H9 (cell line): ENCODE measurements around the gene CEP126. TPM values are rescaled to one million over a fixed set of nuclear protein-coding genes. Genes with fewer than 3 reads are reported as not detected.

ENCODE experiments used
- DNase-seq: peaks from one replicate; pipeline ENCODE4 v3.0.0-alpha.2; 2017
- H2AFZ ChIP-seq: one replicate; pipeline ENCODE4 v1.6.1; 2013; ENCODE audit warnings: mild to moderate bottlenecking, low read length, control low read depth, moderate library complexity
- H2AK5ac ChIP-seq: 2 replicates; pipeline ENCODE4 v1.6.1; 2013; ENCODE audit warnings: low read length, control low read depth, mixed read lengths; ENCODE audit not compliant: insufficient read length
- H2BK120ac ChIP-seq: one replicate; pipeline ENCODE4 v1.6.1; 2013; ENCODE audit warnings: low read depth, mild to moderate bottlenecking, low read length, control low read depth, inconsistent platforms; ENCODE audit not compliant: poor library complexity, severe bottlenecking
- H2BK12ac ChIP-seq: 2 replicates; pipeline ENCODE4 v1.6.1; 2013; ENCODE audit warnings: low read length, control low read depth, mixed read lengths, low read depth; ENCODE audit not compliant: insufficient read length
- H2BK15ac ChIP-seq: 2 replicates; pipeline ENCODE4 v1.6.1; 2013; ENCODE audit warnings: low read depth, low read length, control low read depth
- H2BK20ac ChIP-seq: one replicate; pipeline ENCODE4 v1.6.1; 2013; ENCODE audit warnings: low read depth, mild to moderate bottlenecking, low read length, control low read depth, inconsistent platforms; ENCODE audit not compliant: poor library complexity, severe bottlenecking
- H2BK5ac ChIP-seq: 2 replicates; pipeline ENCODE4 v1.6.1; 2013; ENCODE audit warnings: low read length, control low read depth, mixed read lengths; ENCODE audit not compliant: insufficient read length
- H3K14ac ChIP-seq: 2 replicates; pipeline ENCODE4 v1.6.1; 2013; ENCODE audit warnings: low read length, control low read depth; ENCODE audit not compliant: insufficient read depth
- H3K18ac ChIP-seq: 2 replicates; pipeline ENCODE4 v1.6.1; 2013; ENCODE audit warnings: low read depth, mild to moderate bottlenecking, mixed read lengths, low read length, control low read depth; ENCODE audit not compliant: insufficient read length
- H3K23ac ChIP-seq: 2 replicates; pipeline ENCODE4 v1.6.1; 2013; ENCODE audit warnings: low read length, control low read depth, mixed read lengths, low read depth; ENCODE audit not compliant: insufficient read length
- H3K23me2 ChIP-seq: 2 replicates; pipeline ENCODE4 v1.6.1; 2013; ENCODE audit warnings: low read depth, mild to moderate bottlenecking, mixed read lengths, low read length, control low read depth; ENCODE audit not compliant: insufficient read length, poor library complexity, severe bottlenecking
- H3K27ac ChIP-seq: 2 replicates; pipeline ENCODE4 v1.5.1; 2013; ENCODE audit warnings: low read length, control low read depth, mixed read lengths, low read depth; ENCODE audit not compliant: insufficient read length
- H3K27me3 ChIP-seq: 2 replicates; pipeline ENCODE4 v1.6.1; 2013; ENCODE audit warnings: low read length, control low read depth, inconsistent platforms; ENCODE audit not compliant: insufficient read depth
- H3K4ac ChIP-seq: 2 replicates; pipeline ENCODE4 v1.6.1; 2013; ENCODE audit warnings: low read depth, mild to moderate bottlenecking, control low read depth, inconsistent platforms, low read length, moderate library complexity
- H3K4me1 ChIP-seq: 2 replicates; pipeline ENCODE4 v1.6.1; 2013; ENCODE audit warnings: low read length, control low read depth, inconsistent platforms; ENCODE audit not compliant: insufficient read depth
- H3K4me2 ChIP-seq: 2 replicates; pipeline ENCODE4 v1.6.1; 2013; ENCODE audit warnings: low read length, control low read depth, mixed read lengths; ENCODE audit not compliant: insufficient read length, insufficient read depth
- H3K56ac ChIP-seq: 2 replicates; pipeline ENCODE4 v1.6.1; 2013; ENCODE audit warnings: low read depth, mild to moderate bottlenecking, mixed read lengths, low read length, control low read depth; ENCODE audit not compliant: insufficient read length
- H3K79me1 ChIP-seq: 2 replicates; pipeline ENCODE4 v1.6.1; 2013; ENCODE audit warnings: low read depth, mild to moderate bottlenecking, moderate library complexity, low read length, control low read depth, inconsistent platforms; ENCODE audit not compliant: insufficient read depth, poor library complexity, severe bottlenecking
- H3K79me2 ChIP-seq: 2 replicates; pipeline ENCODE4 v1.6.1; 2013; ENCODE audit warnings: low read length, control low read depth, inconsistent platforms; ENCODE audit not compliant: insufficient read depth
- H3K9ac ChIP-seq: 2 replicates; pipeline ENCODE4 v1.6.1; 2013; ENCODE audit warnings: low read length, control low read depth, mixed read lengths; ENCODE audit not compliant: insufficient read length; ENCODE audit errors: extremely low read depth
- H3K9me3 ChIP-seq: one replicate; pipeline ENCODE4 v1.6.1; 2013; ENCODE audit warnings: low read depth, low read length, inconsistent platforms; ENCODE audit not compliant: control insufficient read depth
- H3T11ph ChIP-seq: one replicate; pipeline ENCODE4 v1.6.1; 2013; ENCODE audit warnings: mild to moderate bottlenecking, low read length, control low read depth, inconsistent platforms
- H4K20me1 ChIP-seq: one replicate; pipeline ENCODE4 v1.6.1; 2013; ENCODE audit not compliant: control insufficient read depth, insufficient read length, insufficient read depth
- H4K5ac ChIP-seq: 2 replicates; pipeline ENCODE4 v1.6.1; 2013; ENCODE audit warnings: low read depth, mild to moderate bottlenecking, mixed read lengths, low read length, control low read depth; ENCODE audit not compliant: insufficient read length
- H4K8ac ChIP-seq: replicated peaks from 2 replicates; pipeline ENCODE4 v1.6.1; 2013; ENCODE audit warnings: low read length, control low read depth, mixed read lengths, low read depth; ENCODE audit not compliant: insufficient read length
- H4K91ac ChIP-seq: 2 replicates; pipeline ENCODE4 v1.6.1; 2013; ENCODE audit warnings: low read depth, mild to moderate bottlenecking, moderate library complexity, mixed read lengths, low read length, control low read depth; ENCODE audit not compliant: insufficient read length
- H3K27ac Mint-ChIP-seq, 3 experiments: 2 replicates in 2 of 3; 3 replicates in 1 of 3; pipeline ENCODE4 v1.8.0; 2020 to 2021; ENCODE audit warnings: mixed read lengths in 3 of 3, mild to moderate bottlenecking in 1 of 3, moderate library complexity in 1 of 3
- H3K27me3 Mint-ChIP-seq: 2 replicates; pipeline ENCODE4 v1.8.0; 2021; ENCODE audit warnings: low read depth, mild to moderate bottlenecking, moderate library complexity, mixed read lengths
- H3K36me3 Mint-ChIP-seq, 3 experiments: 2 replicates in 2 of 3; 3 replicates in 1 of 3; pipeline ENCODE4 v1.8.0; 2020 to 2021; ENCODE audit warnings: low read depth in 3 of 3, mixed read lengths in 3 of 3; ENCODE audit not compliant: insufficient read depth in 1 of 3
- H3K4me1 Mint-ChIP-seq, 2 experiments: 2 replicates each; pipeline ENCODE4 v1.8.0; 2020; ENCODE audit warnings: mixed read lengths in 2 of 2
- H3K4me3 Mint-ChIP-seq, 2 experiments: 2 replicates in 1 of 2; 3 replicates in 1 of 2; pipeline ENCODE4 v1.8.0; 2020 to 2021; ENCODE audit warnings: mild to moderate bottlenecking in 2 of 2, mixed read lengths in 2 of 2, moderate library complexity in 1 of 2
- H3K9me3 Mint-ChIP-seq, 2 experiments: 2 replicates in 1 of 2; 3 replicates in 1 of 2; pipeline ENCODE4 v1.8.0; 2020; ENCODE audit warnings: mild to moderate bottlenecking in 2 of 2, mixed read lengths in 2 of 2, moderate library complexity in 1 of 2
- WGBS: extraction: QIAGEN DNeasy Blood & Tissue Kit; methylation state at CpG from one replicate; pipeline ENCODE4 v1.1.7; 2013; ENCODE audit warnings: missing lambda C conversion rate, low lambda C conversion rate, mixed read lengths; ENCODE audit not compliant: insufficient read length; ENCODE audit errors: extremely low coverage; 5-methylcytosine and 5-hydroxymethylcytosine counted together
- total RNA-seq: library from RNA; stranded (reverse); gene quantifications from 2 replicates; pipeline ENCODE4 v1.2.1, GENCODE V29; 2021
- TF ChIP-seq, protein P1 (sequence below): fragments of 200-600 bp; sonication (generic); conservative IDR thresholded peaks from 3 replicates; pipeline ENCODE4 v1.8.0; 2021; ENCODE audit warnings: antibody characterized with exemption, mild to moderate bottlenecking

The CEP126 gene
- total RNA-seq, 1 experiment from 2014 or later = 1.2 TPM

GRCh38 chr11:101920992-101921391 lies 6.2 kb downstream of the CEP126 start:
- no CpG with 5 or more reads among the region's 1 CpG for WGBS
- Histone ChIP-seq H3K4me2 (no peak overlapping the region), H2BK15ac (no peak overlapping the region), H2BK120ac (no peak overlapping the region), H3K4me1 (no peaks in the 10 kb centered on the region), H2AFZ (no peak overlapping the region), H4K8ac (no peak overlapping the region), H3K4ac (no peak overlapping the region), H3K9me3 (no peaks in the 10 kb centered on the region), H4K5ac (no peak overlapping the region), H2BK20ac (no peak overlapping the region), H3K9ac (no peak overlapping the region), H3K23ac (no peak overlapping the region), H2AK5ac (no peak overlapping the region), H3K79me2 (no peaks in the 10 kb centered on the region), H2BK5ac (no peak overlapping the region), H4K91ac (no peak overlapping the region), H4K20me1 (no peaks in the 10 kb centered on the region), H3K18ac (no peak overlapping the region), H3K14ac (no peak overlapping the region), H3K23me2 (no peaks in the 10 kb centered on the region), H3K56ac (no peak overlapping the region), H3T11ph (no peak overlapping the region), H3K79me1 (no peaks in the 10 kb centered on the region), H3K27ac (no peak overlapping the region), H3K27me3 (no peaks in the 10 kb centered on the region), H2BK12ac (no peak overlapping the region)
- TF ChIP-seq, protein P1, sequence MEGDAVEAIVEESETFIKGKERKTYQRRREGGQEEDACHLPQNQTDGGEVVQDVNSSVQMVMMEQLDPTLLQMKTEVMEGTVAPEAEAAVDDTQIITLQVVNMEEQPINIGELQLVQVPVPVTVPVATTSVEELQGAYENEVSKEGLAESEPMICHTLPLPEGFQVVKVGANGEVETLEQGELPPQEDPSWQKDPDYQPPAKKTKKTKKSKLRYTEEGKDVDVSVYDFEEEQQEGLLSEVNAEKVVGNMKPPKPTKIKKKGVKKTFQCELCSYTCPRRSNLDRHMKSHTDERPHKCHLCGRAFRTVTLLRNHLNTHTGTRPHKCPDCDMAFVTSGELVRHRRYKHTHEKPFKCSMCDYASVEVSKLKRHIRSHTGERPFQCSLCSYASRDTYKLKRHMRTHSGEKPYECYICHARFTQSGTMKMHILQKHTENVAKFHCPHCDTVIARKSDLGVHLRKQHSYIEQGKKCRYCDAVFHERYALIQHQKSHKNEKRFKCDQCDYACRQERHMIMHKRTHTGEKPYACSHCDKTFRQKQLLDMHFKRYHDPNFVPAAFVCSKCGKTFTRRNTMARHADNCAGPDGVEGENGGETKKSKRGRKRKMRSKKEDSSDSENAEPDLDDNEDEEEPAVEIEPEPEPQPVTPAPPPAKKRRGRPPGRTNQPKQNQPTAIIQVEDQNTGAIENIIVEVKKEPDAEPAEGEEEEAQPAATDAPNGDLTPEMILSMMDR = no peak
- Mint-ChIP-seq H3K36me3 (peaks cover 0 to 3% (median 0%) of the 10 kb centered on the region in 3 experiments; a peak in 1 of 7 replicates), H3K4me1 (peaks cover 5 to 8% of the 10 kb centered on the region in 2 experiments), H3K9me3 (no peaks in the 10 kb centered on the region), H3K27me3 (no peaks in the 10 kb centered on the region), H3K4me3 (no peak overlapping the region), H3K27ac (no peak overlapping the region)
- DNase-seq = no peak
